Measurements from ENCODE around the gene CPXM1.

Gene CPXM1

DNA sequence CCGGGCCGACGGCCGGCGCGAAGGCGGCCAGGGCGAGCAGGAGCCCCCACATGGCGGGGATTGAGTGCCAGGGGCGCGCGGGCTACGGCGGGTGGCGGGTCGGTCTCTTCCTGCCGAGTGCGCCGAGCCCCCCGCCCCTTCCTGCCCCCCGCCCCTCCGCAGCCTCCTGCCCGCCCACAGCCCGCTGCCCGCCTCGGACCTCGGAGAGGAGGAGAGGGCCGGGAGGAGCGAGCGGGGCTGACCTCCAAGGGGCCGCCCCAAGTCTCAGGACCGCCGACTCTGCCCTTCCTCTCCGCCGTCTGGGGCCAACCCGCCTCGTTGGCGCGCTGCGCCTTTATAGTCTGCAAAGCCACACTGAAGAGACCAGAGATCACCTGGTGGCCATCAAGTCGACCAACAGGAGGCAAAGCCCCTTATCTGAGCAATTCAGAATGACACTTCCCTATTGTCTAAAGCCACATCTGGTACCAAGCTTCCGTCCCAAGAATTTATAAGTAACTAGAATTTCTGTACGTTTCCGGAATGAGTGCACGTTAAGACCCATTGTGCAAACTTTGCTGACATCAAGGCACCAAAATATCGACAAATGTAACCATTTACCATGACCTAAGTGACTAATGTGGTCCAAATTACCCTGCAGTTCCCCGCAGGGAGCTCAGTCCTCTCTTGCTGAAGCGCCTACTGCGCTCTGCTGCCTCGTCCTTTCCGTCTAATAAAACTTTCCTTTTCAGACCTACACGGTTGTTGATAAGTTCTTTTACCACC, at the start of gene CPXM1:
CPXM1 (minus strand) TSS at position 107 of the 765 bp plus-strand sequence; CDS start at position 52, 55 bp downstream.
- peak; percentile 77 for DNase-seq (ENCODE audit: low spot score)
- TF ChIP-seq, protein P1, sequence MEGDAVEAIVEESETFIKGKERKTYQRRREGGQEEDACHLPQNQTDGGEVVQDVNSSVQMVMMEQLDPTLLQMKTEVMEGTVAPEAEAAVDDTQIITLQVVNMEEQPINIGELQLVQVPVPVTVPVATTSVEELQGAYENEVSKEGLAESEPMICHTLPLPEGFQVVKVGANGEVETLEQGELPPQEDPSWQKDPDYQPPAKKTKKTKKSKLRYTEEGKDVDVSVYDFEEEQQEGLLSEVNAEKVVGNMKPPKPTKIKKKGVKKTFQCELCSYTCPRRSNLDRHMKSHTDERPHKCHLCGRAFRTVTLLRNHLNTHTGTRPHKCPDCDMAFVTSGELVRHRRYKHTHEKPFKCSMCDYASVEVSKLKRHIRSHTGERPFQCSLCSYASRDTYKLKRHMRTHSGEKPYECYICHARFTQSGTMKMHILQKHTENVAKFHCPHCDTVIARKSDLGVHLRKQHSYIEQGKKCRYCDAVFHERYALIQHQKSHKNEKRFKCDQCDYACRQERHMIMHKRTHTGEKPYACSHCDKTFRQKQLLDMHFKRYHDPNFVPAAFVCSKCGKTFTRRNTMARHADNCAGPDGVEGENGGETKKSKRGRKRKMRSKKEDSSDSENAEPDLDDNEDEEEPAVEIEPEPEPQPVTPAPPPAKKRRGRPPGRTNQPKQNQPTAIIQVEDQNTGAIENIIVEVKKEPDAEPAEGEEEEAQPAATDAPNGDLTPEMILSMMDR (IDR thresholded peaks at IDR 0.05; ENCODE audit: extremely low read depth, missing control alignments): no peak

DNA sequence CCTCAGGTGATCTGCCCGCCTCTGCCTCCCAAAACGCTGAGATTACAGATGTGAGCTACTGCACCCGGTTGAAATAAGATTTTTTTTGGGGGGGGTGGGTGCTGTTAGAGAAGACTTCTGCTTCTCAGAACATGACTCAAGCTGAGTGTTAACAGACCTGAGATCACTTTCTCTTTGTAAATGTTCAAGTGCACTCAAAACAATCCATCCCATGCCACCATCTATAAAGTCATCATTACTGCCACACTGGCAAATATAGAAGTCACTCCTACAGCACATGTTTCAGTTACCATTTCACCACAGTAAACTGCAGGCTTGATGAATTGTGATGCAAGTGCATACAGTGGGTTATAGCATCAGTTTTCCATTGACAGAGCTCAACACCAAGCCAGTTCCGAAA, 49.1 kb upstream of the CPXM1 start:
- TF ChIP-seq, protein P1 (IDR thresholded peaks at IDR 0.05; ENCODE audit: extremely low read depth, missing control alignments): no peak
- no peak for DNase-seq (ENCODE audit: low spot score)

DNA sequence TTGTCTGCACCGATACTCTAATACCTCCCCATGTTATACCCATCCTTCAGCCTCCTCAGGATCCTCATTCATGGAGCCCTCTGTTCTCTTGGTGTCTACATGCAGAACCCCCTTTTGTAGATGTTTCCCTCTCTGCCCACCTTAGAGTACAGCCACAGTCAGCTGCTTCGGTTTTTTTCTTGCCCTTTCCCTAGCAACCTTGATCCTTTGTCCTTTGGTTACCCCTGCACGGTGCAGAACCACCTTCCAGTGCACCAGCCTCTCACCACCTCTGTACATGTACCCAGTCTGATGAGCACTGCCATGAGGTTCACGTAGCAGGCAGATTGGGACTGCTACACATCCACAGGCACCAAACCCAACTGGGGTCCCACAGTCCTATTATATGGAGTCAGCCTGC, 47.4 kb upstream of the CPXM1 start:
- DNase-seq (ENCODE audit: low spot score): no peak
- TF ChIP-seq, protein P1 (IDR thresholded peaks at IDR 0.05; ENCODE audit: extremely low read depth, missing control alignments): no peak

DNA sequence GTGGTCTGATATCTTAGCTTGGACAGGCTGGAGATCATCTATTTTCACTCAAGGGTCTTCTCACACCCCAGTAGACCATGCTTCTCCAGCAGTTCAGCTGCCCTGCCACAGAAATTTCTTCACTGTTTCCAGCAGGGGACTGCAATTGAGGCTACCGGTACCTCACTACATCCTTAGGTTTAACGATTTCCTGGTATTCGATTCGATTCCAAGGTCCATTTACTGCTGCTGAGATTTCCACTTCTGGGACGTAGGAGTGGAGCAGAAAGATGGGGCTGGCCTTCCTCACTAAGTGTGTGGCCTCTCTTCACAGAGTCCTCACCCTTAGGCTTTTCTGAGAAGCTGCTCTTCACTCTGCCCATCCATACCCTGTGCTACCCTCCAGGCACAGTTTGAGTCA, 46.3 kb upstream of the CPXM1 start:
- DNase-seq (ENCODE audit: low spot score): no peak
- TF ChIP-seq, protein P1 (IDR thresholded peaks at IDR 0.05; ENCODE audit: extremely low read depth, missing control alignments): no peak

DNA sequence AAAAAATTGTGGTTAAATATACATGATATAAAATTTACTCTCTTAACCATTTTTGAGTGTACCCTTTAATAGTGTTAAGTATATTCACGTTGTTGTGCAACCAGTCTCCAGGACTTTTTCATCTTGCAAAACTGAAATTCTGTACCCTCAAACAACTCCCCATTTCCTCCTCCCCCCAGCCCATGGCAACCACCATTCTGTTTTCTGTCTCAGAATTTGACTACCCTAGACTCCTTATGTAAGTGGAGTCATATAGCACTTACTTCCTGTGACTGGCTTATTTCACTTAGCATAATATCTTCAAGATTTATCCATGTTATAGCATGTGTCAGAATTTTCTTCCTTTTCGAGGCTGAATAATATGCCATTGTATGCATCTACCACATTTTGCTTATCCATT, 45.2 kb upstream of the CPXM1 start:
- no peak for DNase-seq (ENCODE audit: low spot score)
- TF ChIP-seq, protein P1 (IDR thresholded peaks at IDR 0.05; ENCODE audit: extremely low read depth, missing control alignments): no peak

DNA sequence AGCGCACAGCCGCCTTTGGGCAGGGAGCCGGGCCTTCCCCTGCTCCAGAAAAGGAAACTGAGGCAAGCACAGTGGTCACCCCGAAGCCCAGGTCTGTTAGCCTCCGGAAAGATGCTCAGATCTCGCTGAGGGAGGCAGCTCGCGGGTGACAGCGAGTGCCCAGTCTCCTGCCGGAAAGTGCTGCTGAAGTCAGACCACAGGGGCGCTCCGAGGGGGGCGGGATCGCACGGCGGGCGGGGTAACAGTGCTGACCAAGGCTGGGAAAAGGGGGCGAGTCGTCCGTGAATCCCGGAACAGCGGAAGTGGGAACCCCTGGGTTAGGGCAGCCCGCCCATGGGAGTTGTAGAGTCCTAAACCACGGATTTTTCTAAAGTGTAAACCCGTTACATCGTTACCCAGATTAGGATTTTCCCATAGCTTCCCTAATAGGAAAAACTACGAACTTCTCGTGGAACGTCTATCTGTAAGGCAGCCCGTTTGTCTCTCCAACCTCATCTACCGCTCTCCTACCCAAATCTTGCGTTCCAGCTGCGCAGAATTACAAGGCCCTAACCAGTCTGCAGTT, 40.6 kb upstream of the CPXM1 start:
- DNase-seq (ENCODE audit: low spot score): peak; percentile 67
- TF ChIP-seq, protein P1 (IDR thresholded peaks at IDR 0.05; ENCODE audit: extremely low read depth, missing control alignments): no peak

DNA sequence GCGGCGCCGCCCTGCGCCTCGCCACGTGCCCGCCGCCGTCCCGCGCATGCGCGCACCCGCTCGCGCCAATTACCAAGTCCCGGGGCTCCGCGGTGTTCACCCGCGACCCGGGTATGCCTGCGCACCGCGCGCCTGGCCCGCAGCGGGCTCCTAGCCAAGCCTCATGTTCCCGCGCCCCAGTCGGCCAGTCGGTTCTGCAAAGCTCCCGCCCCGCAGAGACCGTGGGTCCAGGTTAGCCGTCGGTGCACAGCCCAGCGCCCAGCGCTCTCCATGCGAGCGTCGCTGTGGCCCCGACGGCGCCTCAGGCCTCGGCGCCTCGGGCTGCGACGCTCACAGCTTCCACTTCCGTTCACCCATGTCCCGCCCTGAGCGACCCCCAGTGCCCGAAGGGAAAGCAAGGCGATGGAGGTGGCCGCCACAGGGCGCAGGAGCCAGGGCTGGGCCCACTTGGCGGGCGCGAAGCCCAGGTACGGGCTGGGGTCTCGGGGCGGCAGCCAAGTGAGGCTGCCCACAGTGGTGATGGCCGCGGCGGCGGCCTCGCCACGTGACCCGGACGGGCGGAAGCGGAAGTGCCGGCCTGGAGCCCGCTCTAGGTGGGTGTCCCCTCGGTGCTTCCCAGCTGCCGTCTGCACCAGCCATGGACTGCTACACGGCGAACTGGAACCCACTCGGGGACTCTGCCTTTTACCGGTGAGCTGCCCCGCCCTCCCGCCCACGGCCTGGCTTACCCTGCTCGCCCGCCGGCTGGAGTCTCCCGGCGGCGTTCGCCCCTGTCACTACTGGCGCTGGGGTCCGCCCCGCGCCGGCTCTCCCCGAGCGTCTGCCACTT, 39.9 kb upstream of the CPXM1 start, which contains the start of the genes PCED1A and VPS16:
PCED1A (minus strand) TSS at position 518 of the 829 bp plus-strand sequence. CDS start 743 bp downstream, outside the sequence.
VPS16 (plus strand) TSS at position 608 of the 829 bp plus-strand sequence; CDS start at position 638, 30 bp downstream.
- DNase-seq (ENCODE audit: low spot score): peak; percentile 99
- TF ChIP-seq, protein P1 (IDR thresholded peaks at IDR 0.05; ENCODE audit: extremely low read depth, missing control alignments): no peak
